ENCODE data around the gene PTOV1. TPM values are rescaled to one million over a fixed set of nuclear protein-coding genes. Genes with fewer than 3 reads are reported as not detected.

The PTOV1 gene
- total and polyA plus RNA-seq, 7 donors: 52.2 to 105 (median 63.8) TPM

GRCh38 chr19:49894879-49895565 is 44.1 kb downstream of the PTOV1 start:
- H3K4me3 ChIP-seq: no peak overlapping the region
- H3K27ac ChIP-seq: no peak overlapping the region
- intact Hi-C loops (cut with DNase I): no loop called here
- DNase-seq: no peak
- peaks cover 6 to 26% (median 25%) of the 10 kb centered on the region in 3 donors for H3K27me3 ChIP-seq
- peaks cover 0 to 27% (median 21%) of the 10 kb centered on the region in 4 donors for H3K4me1 ChIP-seq
- 82 to 83% methylated on average over 17 of the region's 17 CpGs for WGBS, 2 donors
- TF ChIP-seq POLR2AphosphoS5 (IDR thresholded peaks at IDR 0.05) (no peak), CTCF (IDR thresholded peaks at IDR 0.05) (no peak), EP300 (IDR thresholded peaks at IDR 0.05) (no peak)
- no peaks in the 10 kb centered on the region for H3K9me3 ChIP-seq
- H3K36me3 ChIP-seq: no peaks in the 10 kb centered on the region

DNA sequence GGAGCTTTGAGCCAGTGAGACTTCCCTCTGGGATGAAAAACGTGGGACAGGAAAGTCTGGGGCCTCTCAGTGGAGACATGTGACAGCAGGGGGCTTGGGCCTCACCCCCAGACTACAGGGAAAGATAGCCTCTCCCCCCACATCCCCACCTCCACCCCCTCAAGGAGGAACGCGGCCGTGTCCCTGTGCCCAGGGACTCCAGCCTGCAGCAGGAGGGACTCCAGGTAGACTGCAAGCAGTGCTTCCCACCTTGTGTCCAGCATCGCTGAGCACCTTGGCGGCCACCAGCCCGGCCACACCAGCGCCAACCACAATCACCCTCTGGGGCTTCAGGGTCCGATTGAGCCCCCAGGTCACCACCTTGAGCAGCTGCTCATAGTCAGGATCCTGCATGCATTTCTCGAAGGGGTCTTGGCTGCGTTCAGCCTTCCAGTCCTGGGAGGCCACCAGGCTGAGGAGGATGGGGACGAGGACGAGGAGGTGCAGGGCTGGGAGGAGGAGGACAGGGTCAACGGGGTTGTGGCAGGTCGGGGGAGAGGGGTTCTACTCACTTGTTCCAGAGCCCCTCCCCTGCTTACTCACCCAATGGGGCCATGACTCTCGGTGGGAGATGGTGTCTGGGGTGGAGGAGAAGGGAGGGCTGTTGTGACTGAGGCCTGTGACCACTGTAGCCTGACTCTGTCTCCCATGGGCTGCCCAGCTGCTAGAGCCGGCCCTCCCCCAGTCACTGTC is 44.8 kb downstream of the PTOV1 start:
- no peak overlapping the region for H3K4me3 ChIP-seq
- no peaks in the 10 kb centered on the region for H3K9me3 ChIP-seq
- H3K27me3 ChIP-seq: peaks cover 0 to 19% (median 18%) of the 10 kb centered on the region in 3 donors
- 71 to 72% methylated on average over 17 of the region's 17 CpGs for WGBS, 2 donors
- no peak for TF ChIP-seq POLR2A (IDR thresholded peaks at IDR 0.05)
- no peak for TF ChIP-seq EP300 (IDR thresholded peaks at IDR 0.05)
- H3K27ac ChIP-seq: no peak overlapping the region
- intact Hi-C loops (cut with DNase I): no loop called here
- peaks cover 0 to 20% (median 14%) of the 10 kb centered on the region in 4 donors for H3K4me1 ChIP-seq
- no peaks in the 10 kb centered on the region for H3K36me3 ChIP-seq
- DNase-seq: no peak

- Histone ChIP-seq H3K27ac (peak within 1 kb of the TSS; percentile 27 to 50 (median 36)), H3K27me3 (peaks cover 0 to 11% (median 9%) of the 10 kb centered on the region in 3 donors), H3K9me3 (no peaks in the 10 kb centered on the region), H3K36me3 (no peaks in the 10 kb centered on the region), H3K4me3 (no peak within 1 kb of the TSS), H3K4me1 (peaks cover 0 to 16% (median 13%) of the 10 kb centered on the region in 4 donors)
- no peak for DNase-seq
- intact Hi-C loops (cut with DNase I): no loop called here
- WGBS, 2 donors: 21 to 37% methylated on average over 19 to 20 of the region's 20 CpGs
- no peak for TF ChIP-seq POLR2AphosphoS5 (IDR thresholded peaks at IDR 0.05)
- TF ChIP-seq POLR2A (IDR thresholded peaks at IDR 0.05): no peak
- no peak for TF ChIP-seq EP300 (IDR thresholded peaks at IDR 0.05)
- TF ChIP-seq CTCF (IDR thresholded peaks at IDR 0.05): no peak
These were observed 46.1 kb downstream of the PTOV1 start, which contains the start of gene IL4I1 for GRCh38 chr19:49896863-49897621. Gene IL4I1 (minus strand): TSS chr19:49896887. CDS start chr19:49896160, 727 bp downstream.

- no peak overlapping the region for H3K4me3 ChIP-seq
- H3K36me3 ChIP-seq: peaks cover 11 to 32% (median 13%) of the 10 kb centered on the region in 4 donors
- H3K27me3 ChIP-seq: no peaks in the 10 kb centered on the region
- 35 to 48% methylated on average over 6 of the region's 6 CpGs for WGBS, 2 donors
- no peaks in the 10 kb centered on the region for H3K9me3 ChIP-seq
- no peaks in the 10 kb centered on the region for H3K4me1 ChIP-seq
- TF ChIP-seq CTCF (IDR thresholded peaks at IDR 0.05) (no peak), POLR2A (IDR thresholded peaks at IDR 0.05) (no peak), POLR2AphosphoS5 (IDR thresholded peaks at IDR 0.05) (no peak), EP300 (IDR thresholded peaks at IDR 0.05) (no peak)
- H3K27ac ChIP-seq: no peak overlapping the region
- intact Hi-C loops (cut with DNase I): no loop called here
- no peak for DNase-seq
These were observed 53.2 kb downstream of the PTOV1 start for GRCh38 chr19:49904136-49904535.
